HL-60 (cell line): ENCODE results near the gene EIF4EBP2.

Experiments
- CTCF ChIP-seq: IDR thresholded peaks from one replicate; pipeline ENCODE4 v1.5.1; 2011; ENCODE audit warnings: low read length, control low read depth, inconsistent platforms; ENCODE audit not compliant: insufficient read depth
- POLR2AphosphoS5 ChIP-seq: IDR thresholded peaks from 2 replicates; pipeline ENCODE4 v1.6.1; 2012; ENCODE audit warnings: low read depth

GRCh38 chr10:70433581-70434280 lies 29.8 kb downstream of the EIF4EBP2 start:
- TF ChIP-seq CTCF (no peak), POLR2AphosphoS5 (no peak)
